Colon (tissue), 2 donors: ENCODE results near the gene PLIN3.
"Not testable (repeated sequence)": the region's sequence is repeated elsewhere in the genome, so short reads cannot be mapped to it uniquely, and the experiment has no call there.

Experiments used
- FAIRE-seq: peaks from 2 replicates; lab custom pipeline; 2012; peaks lifted over from hg19 to GRCh38; lab: Jason Lieb, UNC
- donor health status: control.
- donor health status: control.

Gene PLIN3

DNA sequence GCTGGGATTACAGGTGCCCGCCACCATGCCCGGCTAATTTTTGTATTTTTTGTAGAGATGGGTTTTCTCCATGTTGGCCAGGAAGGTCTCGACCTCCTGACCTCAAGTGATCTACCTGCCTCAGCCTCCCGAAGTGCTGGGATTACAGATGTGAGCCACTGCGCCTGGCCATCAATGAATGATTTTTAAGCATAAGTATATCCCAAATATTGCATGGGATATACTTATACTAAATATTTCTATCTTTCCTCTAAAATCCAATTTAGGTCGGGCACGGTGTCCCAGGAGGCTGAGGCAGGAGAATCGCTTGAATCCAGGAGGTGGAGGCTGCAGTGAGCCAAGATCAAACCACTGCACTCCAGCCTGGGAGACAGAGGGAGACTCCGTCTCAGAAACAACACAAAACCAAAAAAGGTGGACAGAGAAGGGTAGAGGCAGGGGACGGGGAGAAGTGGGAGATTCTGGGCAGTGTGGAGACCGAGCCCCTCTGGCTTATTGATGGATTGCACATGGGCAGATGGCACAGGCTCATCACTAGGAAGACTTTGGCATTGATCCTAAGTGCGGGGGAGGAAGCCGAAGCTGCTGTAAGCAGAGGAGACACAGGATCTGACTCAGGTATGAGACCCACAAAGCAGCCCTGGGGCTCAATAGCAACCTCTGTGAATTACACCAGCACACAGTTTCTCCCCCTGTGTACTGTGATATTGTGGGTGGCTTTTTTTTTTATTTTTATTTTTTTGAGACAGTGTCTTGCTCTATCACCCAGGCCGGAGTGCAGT is 21.8 kb upstream of the PLIN3 start:
- FAIRE-seq = no peak

DNA sequence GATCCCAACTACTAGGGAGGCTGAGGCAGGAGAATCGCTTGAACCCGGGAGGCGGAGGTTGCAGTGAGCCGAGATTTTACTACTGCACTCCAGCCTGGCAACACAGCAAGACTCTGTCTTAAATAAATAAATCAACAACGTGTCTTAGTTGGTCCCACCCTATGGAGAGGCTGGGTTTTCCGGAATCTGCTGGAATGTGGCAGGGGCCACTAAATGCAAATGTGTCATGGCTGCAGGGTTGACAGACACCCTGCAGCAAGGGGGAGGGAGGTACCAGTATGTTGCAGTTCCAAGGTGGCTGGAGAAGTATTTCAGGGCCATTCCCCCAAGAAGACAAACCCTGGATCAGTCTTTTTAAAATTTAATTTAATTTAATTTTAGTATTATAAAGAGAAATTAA is 20.3 kb upstream of the PLIN3 start:
- FAIRE-seq = not testable (repeated sequence)

DNA sequence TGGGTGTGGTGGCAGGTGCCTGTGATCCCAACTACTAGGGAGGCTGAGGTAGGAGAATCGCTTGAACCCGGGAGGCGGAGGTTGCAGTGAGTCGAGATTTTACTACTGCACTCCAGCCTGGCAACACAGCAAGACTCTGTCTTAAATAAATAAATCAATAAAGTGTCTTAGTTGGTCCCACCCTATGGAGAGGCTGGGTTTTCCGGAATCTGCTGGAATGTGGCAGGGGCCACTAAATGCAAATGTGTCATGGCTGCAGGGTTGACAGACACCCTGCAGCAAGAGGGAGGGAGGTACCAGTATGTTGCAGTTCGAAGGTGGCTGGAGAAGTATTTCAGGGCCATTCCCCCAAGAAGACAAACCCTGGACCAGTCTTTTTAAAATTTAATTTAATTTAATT is 17.5 kb upstream of the PLIN3 start:
- FAIRE-seq = not testable (repeated sequence)

DNA sequence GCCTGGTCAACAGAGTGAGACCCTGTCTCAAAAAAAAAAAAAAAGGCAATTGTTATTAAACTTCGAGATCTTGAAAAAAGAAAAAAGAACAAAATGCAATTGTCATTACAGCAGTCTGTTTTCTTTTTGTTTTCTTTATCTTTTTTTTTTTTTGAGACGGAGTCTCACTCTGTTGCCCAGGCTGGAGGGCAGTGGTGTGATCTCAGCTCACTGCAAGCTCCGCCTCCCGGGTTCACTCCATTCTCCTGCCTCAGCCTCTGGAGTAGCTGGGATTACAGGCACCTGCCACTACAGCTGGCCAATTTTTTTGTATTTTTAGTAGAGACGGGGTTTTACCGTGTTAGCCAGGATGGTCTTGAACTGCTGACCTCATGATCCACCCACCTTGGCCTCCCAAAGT is 15.4 kb upstream of the PLIN3 start:
- not testable (repeated sequence) for FAIRE-seq

DNA sequence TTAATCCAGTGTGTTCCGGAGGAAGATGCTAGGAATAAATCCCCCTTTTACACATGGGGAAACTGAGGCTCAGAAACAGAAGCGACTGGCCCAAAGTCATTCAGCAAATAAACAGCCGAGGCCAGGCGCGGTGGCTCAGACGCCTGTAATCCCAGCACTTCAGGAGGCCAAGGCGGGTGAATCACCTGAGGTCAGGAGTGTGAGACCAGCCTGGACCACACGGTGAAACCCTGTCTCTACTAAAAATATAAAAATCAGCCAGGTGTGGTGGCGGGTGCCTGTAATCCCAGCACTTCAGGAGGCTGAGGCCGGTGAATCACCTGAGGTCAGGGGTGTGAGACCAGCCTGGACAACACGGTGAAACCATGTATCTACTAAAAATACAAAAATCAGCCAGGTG is 11.6 kb upstream of the PLIN3 start:
- no peak for FAIRE-seq

DNA sequence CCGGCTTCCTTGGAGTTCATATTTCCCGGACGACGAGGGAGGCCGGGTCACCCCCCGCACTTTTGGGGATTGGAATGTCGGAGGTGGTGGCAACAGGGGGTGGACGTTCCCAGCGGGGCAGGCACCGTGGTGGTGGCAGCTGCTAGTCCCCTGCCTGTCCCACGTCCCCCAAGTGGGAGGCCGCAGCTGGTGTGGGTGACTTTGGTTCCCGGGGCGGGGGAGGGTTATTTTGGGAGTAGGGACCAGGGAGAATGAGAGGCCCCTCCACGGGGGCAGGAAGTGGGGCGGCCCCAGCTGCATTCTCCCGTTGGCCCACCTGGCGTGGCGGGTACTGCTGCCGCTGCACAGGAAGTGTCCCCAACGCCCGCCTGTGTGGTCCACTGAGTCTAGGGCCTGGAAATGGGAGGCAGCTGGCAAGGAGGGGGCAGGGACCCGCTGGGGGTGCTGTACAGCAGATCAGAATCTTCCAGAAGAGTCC is 11.1 kb upstream of the PLIN3 start:
- no peak for FAIRE-seq

DNA sequence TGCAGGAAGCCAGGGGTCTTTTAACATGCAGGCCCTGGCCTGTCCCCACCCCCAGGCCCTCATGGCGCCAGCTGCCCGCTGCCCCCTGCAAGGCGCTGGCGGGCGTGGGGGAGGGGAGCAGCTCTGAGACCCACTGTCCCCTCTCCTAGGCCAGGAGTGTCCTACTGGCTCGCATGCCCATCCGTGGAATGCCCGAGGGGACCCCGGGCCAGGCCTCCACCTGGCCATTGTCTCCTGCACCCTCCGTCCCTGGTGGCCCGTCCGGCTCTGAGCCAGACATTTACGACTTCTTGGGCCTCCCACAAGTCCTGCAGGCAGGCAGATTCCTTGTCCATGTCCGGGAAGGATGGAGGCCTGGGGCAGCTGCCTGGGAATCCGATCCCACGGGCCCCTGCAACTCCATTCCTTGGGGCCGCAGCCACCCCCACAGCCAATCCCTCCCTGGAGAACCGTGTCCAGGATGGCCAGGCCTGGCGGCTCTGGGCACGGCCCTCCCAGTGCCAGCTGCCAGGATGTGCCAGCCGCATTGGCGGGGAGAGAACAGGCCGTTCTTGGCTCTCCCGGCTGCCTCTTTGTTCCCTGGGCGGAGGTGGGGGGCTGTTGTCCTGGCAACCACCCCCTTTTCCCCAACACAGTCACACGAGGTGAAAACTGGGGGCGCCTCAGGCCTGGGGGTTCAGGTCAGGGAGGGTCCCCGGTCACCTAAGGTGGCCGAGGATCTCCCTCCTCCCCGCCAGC is 10.5 kb upstream of the PLIN3 start:
- no peak for FAIRE-seq

DNA sequence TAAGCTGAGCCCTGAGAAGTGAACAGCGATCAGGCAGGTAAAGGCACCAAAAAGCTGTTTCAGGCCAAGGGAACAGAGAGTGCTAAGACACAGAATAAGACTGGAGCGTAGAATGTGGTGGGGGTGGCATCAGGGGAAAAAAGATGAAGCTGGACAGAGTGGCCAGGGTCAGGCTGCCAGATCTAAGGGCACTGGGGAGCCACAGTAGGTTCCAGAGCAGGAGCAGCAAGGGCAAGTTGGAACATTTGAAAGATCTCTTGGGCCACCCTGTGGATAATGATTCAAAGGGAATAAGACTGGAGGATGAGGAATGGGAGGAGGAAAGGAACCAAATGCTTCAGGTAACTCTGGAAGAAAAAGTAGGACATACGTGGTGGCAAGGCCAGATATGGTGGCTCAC is 6.5 kb upstream of the PLIN3 start:
- no peak for FAIRE-seq

DNA sequence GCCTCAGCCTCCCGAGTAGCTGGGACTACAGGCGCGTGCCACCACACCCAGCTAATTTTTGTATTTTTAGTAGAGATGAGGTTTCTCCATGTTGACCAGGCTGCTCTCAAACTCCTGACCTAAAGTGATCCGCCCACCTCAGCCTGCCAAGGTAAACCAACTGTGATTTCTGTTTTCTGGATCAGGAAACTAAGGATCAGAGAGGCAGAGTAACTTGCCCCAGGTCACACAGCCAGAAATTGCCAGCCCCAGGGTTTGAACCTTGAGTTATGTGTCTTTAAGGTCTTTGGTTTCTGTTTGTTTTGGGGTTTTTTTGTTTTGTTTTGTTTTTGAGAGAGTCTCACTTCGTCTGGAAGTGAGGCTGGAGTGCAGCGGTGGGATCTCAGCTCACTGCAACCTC is 4.2 kb upstream of the PLIN3 start:
- no peak for FAIRE-seq

DNA sequence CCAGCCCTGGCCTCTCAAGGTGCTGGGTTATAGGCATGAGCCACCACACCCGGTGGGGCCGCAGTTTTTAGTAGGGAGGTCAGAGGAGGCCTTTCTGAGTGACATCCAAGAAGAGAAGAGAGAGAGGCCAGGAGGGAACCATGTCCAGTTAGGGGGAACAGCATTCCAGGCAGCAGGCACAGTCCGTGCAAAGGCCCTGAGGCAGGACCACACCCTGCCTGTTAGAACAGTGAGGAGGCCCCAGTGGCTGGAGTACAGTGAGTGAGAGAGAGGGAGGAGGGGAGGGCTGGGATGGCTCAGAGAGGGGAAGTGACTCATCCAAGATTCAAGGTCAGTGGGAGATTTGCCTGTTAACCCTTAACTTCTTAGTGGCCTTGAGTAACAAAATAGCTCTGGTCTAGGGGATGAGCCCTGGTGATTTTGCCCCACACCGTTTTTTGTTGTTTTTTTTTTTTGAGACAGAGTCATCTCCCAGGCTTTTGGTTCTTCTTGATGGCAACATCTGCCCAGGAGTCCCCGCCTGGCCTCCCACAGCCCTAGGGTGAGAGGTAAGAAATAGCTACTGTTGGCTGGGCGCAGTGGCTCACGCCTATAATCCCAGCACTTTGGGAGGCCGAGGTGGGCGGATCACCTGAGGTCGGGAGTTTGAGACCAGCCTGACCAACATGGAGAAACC is 2.7 kb upstream of the PLIN3 start:
- no peak for FAIRE-seq

DNA sequence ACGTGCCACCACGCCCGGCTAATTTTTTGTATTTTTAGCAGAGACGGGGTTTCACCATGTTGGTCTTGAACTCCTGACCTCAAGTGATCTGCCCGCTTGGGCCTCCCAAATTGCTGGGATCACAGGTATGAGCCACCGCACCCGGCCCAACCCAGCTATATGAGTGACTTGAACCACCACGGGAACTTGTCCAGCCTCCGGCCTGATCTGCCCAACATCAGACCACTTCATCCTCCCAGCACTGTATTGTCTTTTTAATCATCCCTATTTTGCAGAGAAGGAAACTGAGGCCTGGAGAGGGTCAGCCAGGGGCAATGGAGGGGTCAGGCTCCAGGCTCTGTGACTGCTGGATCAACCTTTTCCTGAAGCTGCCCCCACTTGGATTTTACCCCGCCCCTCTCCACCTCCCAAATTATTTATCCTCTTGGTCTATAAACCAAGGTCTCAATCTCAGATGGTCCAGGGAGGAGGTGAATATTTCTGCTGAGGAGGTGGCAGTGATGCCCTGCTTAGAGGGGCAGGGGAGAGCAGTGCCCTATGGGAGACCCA is 893 bp upstream of the PLIN3 start:
- FAIRE-seq = no peak

DNA sequence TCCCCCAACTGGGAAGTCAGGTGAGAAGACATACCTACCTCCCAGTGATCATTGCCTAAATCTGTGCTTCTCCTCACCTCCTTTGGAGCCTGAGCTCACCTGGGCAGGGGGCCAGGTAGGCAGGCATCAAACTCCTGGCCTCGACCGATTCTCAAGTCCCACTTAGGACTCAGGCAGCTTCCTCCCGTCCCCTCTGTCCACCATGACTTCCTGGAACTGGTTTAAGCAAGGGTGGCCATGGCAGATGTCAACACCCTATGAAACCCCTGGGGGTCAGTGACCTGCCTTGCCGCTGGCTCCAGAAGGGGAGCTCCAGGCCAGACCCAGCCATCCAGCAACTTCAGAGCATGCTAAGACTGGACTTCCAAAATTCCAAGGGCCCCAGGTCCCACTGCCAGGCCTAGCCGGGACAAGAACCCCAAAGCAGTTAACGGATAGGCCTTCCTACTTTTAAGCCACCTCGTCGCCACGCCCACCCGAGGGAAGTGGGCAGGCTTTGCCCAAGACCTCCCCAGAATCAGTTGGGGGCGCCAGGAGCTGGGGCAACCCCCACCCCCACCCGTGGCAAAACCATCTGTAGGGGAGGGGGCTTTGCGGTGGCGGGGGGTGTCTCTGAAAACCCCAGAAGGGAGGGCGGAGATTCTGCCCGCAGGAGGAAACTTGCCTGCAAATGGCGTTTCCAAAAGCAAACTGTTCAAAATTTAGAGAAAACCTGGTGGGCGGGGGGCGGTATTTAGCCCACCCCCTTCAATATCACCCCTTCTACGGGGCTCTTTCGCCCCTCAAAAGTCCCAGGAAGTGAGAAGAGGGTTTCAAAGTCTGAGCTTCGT is 657 bp downstream of the PLIN3 start:
- no peak for FAIRE-seq

DNA sequence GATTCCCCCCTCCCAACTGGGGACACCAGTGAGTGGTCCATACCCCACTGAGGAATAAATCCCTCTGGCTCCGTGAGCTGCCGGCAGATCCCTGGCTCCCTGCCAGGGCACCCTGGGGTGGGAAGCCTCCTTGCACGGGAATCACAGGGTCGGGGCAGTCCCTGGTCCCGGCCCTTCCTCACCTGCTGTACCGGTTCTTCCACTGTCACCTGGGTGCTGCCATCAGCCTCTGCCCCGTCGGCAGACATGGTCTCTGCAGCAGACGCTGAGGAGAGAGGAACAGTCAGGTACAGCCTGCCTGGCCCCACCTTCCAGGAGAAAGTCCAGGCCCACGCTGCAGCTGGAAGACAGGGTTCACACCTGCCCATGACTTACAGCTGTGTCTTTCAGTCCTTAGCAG is 6.3 kb downstream of the PLIN3 start:
- FAIRE-seq = no peak

DNA sequence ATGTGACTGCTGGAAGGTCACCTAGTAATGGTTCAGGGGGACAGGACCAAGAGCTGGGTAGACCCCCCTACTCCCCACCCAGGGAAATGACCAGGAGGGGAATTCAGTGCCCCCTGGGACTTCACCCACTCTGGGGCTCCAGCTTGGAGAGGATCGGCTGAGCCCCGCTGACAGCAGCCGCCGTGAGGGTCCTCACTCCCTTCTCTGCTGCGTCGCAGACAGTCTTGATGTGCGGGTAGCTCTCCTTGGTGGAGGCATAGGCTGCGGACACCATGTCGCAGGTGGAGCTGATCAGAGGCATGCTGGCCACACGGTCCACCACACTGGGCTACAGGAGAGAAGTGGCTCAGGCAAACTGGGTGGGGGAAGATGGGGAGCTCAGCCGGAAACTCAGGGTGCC is 7.8 kb downstream of the PLIN3 start:
- no peak for FAIRE-seq

DNA sequence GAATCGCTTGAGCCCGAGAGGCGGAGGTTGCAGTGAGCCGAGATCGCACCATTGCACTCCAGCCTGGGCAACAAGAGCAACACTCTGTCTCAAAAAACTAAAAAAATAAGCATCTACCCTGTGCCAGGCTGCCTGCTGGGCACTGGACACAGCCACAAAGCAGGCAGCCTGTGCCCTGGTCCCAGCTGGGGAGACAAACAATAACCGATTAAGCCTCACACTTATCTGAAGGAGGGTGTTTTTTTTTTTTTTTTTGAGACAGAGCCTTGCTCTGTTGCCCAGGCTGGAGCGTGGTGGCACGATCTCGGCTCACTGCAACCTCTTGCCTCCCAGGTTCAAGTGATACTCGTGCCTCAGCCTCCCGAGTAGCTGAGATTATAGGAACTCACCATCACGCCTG is 11.0 kb downstream of the PLIN3 start:
- FAIRE-seq = not testable (repeated sequence)

DNA sequence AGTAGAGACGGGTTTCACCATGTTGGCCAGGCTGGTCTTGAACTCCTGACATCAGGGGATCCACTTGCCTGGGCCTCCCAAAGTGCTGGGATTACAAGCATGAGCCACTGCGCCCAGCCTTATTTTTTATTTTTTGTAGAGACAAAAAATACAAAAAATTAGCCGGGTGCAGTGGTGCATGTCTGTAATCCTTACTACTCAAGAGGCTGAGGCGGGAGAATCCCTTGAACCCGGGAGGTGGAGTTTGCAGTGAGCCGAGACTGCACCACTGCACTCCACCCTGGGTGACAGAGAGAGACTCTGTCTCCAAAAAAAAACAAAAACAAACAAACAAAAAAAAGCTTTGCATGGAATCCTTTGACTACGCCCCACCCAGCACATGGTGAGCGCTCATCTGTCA is 14.0 kb downstream of the PLIN3 start:
- FAIRE-seq = not testable (repeated sequence)

DNA sequence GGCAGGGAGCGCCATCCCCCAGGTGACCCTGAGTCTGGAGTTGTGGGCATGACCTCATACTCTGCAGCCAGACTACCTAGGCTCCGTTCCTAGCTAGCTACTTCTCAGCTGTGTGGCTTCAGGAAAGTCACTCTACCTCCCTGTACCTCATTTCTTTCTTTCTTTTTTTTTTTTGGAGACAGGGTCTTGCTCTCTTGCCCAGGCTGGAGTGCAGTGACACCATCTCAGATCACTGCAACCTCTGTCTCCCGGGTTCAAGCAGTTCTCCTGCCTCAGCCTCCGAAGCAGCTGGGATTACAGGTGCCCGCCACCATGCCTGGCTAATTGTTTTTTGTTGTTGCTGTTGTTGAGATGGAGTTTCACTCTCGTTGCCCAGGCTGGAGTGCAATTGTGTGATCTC is 15.0 kb downstream of the PLIN3 start:
- FAIRE-seq = no peak

DNA sequence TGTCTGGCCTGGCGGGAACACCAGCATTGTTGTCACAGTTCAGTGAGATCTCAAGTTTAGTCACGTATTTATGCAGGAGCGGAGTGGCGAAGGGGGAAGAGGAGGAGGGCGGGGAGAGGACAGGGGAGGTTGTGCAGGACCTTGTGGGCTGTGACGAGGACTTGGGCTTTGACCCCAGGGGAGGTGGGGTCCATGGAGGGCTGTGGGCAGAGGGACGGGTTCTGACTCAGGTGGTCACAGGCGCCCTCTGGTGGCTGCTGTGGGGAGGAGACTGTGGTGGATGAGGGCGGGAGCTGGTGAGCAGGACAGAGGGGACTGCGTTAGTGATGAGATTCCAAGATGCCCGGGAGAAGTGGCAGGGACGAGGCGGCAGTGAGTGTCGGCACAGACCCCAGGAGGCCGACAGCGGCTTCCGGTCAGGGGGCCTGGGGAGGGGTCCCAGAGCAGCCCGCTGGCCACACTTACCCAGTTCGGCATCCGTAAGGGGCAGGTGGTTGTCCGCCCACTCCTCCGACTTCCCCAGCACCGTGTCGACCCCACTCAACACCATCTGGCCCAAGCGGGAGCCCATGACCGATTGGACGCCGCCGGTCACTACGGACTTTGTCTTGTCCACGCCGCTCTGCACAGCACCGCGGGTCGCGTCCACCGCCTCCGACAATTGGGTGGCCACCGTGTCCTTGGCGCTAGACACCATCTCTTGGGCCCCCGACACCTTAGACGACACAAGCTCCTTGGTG is 15.7 kb downstream of the PLIN3 start:
- no peak for FAIRE-seq

DNA sequence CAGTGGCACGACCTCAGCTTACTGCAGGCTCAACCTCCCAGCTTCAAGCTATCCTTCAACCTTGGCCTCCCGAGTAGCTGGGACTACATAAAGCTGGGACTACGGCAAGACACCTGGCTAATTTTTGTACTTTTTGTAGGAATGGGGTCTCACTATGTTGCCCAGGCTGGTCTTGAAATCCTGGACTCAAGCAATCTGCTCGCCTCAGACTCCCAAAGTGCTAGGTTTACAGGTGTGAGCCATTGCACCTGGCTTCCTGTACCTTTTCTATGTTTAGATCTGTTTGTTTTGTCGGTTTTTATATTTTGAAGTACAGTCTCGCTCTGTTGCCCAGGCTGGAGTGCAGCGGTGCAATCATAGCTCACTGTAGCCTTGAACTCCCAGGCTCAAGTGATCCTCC is 18.4 kb downstream of the PLIN3 start:
- FAIRE-seq = no peak

DNA sequence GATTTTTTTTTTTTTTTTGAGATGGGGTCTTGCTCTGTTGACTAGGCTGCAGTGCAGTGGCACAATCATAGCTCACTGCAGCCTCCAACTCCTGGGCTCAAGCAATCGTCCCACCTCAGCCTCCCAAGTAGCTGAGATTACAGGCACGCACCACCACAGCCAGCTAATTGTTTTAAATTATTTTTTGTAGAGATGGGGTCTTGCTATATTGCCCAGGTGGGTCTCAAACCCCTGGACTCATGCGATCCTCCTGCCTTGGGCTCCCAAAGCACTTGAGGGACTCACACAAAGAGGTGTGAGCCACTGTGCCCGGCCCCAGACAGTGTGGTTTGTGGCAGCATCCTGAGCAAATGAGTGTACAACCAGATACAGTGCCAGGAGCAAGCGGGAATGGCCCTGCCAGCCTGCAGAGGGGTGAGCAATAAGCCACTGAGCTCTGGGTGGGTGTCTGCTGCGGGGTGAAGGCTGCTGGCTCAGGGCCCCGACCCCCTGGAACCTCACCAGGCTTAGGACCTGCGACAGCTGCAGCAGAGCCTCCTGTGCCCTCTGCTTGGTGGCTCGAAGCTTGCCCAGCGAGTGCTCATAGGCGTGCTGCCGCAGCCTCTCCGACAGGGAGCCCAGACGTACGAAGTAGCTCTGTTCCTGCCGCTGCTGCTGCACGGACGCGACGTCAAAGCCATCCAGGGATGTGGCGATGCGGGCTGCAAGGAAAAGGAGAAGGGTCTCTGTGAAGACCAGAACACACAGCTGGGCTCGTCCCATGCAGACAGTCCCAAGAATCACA is 20.1 kb downstream of the PLIN3 start:
- FAIRE-seq = no peak
